Stimulated activated naive CD8-positive, alpha-beta T cell treated with anti-CD3 and anti-CD28 coated beads, Interleukin-15, Interleukin-2, amounts not matched to agents 100 U/mL and 50 U/mL, for 24 hours (primary cell): ENCODE data around the gene TSGA10.
"Not testable (repeated sequence)": the region's sequence is repeated elsewhere in the genome, so short reads cannot be mapped to it uniquely, and the experiment has no call there.

Experiments
- ATAC-seq: fragments of 150-1000 bp; cut with Tn5 transposase; one replicate; pipeline ENCODE4 v1.10.0; 2021
- DNase-seq: peaks from one replicate; pipeline ENCODE4 v3.0.0; 2021

Gene TSGA10

DNA sequence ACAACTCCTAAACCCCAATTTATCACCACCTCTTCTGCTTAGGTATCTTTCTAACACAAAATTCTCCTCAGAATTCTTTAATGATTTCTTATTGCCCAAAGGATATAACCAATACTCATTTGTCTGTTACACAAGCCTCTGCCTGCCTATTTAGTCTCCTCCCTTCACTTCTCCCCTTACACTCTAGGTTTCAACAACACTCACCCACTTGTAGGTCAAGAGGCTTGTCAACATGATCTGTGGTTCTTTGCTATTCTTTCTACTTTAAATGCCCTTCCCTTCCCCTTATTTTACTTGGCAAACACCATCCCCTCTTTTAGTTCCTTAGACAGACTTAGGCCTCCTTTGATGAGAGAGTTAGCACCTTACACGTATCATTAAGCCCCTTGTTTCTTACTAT lies 82.2 kb downstream of the TSGA10 start:
- DNase-seq = no peak
- no peak for ATAC-seq

DNA sequence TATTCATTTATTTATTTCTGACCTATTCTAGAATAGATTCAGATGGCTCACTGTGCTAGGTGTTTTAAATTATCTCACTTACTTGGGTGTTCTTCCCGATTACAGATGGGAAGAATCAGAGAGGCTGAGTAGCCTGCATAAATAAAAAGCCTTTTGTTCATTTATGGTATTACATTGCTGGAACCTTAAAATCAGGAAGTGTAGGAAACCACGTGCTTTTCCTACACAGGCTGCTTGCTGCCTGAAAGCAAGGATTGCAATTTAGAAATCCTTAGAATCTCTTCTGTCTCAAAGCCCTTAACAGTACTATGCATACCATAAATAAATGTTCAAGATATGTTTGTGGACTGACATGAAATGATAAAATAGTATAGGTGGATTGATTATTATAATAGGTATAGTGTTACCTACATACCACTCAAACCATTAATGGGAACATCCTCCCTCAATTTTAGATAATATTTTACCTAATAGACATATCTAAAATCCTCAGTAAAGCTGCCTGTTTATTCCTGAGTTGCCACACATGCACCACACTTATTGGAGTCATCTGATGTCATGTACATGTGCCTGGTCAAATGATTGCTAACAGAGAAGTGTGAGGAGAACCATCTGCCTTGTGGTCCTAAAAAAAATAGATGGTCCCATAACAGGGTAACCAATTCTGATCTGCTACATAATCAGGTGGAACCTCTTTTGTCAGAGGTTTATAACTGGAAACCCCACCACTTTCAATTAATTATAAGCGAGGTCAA lies 86.7 kb downstream of the TSGA10 start:
- ATAC-seq (no peak), DNase-seq (no peak)

DNA sequence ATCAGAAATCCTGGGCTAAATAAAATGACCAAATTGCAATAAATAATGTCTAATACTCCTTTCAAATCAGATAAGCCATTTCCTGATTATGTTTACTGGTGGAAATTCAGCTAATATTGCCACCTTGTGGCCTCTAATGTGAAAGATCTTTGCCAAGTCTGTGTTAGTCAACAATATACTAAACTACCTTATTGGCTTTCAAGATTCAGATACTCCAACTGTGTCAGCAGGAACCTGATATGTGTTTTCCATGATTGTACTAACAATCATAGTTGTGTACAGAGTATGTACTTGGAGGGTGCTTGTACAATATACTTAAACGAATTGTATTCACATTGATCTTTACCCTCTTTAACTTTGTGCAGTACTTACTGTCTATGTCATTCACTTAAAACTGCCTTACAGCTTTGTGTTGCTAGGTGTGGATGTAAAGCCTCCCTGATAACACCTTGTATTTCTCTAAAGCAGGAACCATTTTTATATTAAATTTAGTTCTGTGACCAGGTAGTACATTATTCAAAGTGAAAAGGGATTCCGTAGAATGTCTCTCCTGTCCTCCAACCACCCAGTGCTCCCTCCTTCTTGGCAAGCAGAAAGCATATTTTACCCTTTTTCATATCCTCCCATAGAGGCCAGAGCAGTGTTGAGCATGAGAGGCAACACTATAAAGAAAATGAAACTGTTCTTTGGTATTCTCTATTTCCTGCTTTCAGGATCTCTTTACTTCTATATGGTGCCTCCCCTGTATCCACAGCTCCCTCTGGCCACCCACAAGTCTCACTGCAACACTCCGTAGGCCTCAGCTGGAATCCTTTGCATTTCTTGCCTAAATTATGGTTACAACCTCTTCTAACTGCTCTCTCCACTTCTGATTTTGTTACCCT lies 88.4 kb downstream of the TSGA10 start:
- DNase-seq (peak; percentile 16), ATAC-seq (peak; percentile 97)

DNA sequence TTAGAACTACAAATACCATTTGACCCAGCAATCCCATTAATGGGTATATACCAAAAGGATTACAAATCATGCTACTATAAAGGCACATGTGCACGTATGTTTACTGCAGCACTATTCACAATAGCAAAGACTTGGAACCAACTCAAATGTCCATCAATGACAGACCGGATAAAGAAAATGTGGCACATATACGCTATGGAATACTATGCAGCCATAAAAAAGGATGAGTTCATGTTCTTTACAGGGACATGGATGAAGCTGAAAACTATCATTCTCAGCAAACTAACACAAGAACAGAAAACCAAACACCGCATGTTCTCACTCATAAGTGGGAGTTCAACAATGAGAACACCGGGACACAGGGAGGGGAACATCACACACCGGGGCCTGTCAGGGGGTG lies 105.6 kb downstream of the TSGA10 start:
- ATAC-seq, DNase-seq: not testable (repeated sequence)

DNA sequence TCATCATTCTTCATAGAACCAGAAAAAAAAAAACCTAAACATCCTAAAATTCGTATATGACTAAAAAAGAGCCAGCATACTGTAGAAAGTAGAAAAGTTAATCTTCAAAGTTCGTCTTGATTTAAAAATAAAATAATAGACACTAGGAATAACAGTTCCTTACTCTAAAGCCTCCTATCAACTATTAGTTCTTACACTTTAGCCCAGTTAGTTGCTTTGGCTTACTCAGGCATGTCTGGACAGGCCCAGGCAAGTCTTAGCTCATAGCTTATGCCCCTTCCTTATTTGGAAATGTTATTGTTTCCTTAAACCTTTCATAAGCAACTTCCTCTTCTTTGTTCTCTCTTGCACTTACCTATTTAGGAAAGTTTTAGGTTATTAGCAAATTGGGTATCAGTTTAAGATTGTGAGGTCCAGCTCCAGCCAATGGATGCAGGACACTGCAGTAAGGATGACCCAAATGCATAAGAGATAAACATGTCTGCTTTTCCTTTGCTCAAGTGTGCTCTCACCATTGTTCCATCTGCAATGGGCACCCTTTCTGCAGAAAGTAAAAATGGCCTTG lies 113.9 kb downstream of the TSGA10 start:
- ATAC-seq, DNase-seq: not testable (repeated sequence)

DNA sequence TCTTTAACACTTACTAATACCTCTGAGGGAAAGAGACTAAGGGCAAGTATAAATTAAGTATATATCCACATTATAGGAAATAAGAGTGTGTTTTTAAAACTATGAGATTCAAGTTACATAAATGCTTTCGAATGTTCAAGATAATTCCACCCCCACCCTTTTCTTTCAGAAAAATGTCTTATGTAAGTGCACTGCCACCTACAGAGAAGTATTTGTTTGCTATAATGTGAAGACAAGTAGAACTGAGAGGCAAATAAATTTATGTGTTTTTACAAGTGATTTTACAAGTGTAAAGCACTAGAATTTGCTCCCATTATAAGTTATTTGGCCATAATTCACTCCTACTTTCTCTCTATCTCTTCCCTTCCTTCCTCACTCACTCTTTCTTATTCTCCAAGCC lies 118.8 kb downstream of the TSGA10 start:
- DNase-seq = no peak
- ATAC-seq = no peak

DNA sequence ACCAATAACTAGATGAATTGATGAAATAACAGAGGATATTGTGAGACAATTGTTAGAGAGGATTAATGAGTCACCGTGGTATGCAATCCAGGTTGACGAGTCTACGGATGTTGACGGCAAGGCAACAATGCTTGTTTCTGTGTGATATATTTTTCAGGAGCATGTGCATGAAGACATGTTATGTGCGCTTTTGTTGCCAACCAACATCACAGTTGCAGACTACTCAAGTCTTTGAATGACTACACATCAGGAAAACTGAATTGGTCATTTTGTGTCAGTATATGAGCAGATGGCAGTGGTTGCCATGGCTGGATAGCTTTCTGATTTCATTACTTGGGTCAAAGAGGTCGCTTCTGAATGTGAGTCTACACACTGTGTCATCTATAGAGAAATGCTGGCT lies 122.0 kb downstream of the TSGA10 start:
- DNase-seq = no peak
- ATAC-seq = no peak

DNA sequence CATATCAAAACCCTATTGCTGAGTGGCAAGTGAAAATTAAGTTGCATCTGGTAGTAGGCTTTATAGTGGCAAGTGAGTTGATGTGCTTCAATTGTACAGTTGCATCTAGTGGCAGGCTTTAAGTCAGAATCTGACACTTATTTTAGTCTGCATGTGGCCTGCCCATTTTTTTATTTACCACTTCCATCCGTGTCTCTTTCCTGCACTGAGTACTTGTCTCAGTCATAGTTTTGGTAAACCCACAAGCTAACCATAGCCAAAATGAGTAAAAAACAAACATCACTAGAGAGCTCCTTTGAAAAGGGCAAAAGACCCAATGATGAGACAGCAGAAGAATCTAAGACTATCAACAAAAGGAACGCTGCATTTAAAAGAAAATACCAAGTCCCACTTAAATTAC lies 122.7 kb downstream of the TSGA10 start:
- DNase-seq (no peak), ATAC-seq (no peak)

DNA sequence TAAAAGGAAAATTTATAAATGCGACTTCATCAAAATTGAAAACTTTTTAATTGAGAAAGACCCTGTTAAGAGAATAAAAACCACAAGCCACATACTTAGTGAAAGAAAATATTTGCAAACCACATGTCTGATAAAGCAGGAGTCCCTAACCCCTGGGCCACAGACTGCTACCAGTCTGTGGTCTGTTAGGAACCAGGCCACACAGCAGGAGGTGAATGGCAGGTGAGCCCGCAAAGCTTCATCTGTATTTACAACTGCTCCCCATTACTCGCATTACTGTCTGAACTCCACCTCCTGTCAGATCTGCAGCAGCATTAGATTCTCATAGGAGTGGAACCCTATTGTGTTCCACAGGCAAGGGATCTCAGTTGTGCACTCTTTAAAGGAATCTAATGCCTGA lies 123.3 kb downstream of the TSGA10 start:
- DNase-seq = no peak
- no peak for ATAC-seq

DNA sequence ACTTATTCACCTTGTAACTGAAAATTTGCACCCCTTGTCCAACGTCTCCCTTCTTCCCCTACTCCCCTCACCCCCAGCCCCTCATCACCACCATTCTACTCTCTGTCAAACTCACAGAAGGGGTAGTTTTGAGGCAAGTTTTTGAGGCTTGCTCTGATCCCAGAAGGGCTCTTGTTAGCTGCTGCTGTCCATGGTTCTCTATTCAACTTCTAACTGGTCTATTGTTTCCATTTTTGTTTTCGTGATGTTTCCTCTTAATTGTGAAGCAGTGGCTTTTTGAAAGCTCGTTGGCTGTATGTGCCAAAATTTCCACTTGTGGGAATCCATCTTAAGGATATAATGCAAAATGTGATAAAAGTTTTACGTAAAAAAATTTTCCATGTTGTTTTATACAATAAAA lies 126.2 kb downstream of the TSGA10 start:
- ATAC-seq (no peak), DNase-seq (no peak)

DNA sequence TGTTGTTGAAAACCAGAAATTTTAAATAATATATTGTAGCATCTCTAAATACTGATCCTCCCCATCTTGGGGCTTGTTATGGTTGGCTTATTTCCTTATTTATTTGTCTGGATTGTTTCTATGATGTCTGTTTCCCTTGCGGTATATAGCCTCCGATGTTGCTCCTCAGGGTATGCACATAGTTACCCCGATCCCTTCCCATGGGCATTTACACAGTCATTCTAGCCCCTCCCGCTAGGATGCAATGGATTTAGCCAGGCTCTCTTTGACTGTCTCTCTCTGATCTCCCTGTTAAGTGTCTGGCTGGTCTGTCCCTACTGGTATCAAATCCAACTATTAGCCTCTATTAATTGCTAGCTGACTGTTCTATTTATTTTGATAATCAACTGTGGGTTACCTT lies 126.9 kb downstream of the TSGA10 start:
- DNase-seq = no peak

DNA sequence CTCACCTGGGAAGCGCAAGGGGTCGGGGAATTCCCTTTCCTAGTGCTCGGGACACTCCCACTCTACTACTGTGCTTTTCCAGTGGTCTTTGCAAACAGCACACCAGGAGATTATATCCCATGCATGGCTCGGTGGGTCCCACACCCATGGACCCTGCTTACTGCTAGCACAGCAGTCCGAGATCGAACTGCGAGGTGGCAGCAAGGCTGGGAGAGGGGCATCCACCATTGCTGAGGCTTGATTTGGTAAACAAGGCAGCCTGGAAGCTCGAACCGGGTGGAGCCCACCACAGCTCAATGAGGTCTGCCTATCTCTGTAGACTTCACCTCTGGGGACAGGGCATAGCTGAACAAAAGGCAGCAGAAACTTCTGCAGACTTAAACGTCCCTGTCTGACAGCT lies 154.0 kb downstream of the TSGA10 start:
- ATAC-seq (no peak), DNase-seq (no peak)

More for the DNA sequence above, 126.9 kb downstream of the TSGA10 start:
- ATAC-seq = no peak

DNA sequence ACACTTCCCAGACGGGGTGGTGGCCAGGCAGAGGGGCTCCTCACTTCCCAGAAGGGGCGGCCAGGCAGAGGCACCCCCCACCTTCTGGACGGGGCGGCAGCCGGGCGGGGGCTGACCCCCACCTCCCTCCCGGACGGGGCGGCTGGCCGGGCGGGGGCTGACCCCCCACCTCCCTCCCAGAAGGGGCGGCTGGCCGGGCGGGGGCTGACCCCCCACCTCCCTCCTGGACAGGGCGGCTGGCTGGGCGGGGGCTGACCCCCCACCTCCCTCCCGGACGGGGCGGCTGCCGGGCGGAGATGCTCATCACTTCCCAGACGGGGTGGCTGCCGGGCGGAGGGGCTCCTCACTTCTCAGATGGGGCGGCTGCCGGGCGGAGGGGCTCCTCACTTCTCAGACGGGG lies 166.0 kb downstream of the TSGA10 start:
- not testable (repeated sequence) for DNase-seq, ATAC-seq

DNA sequence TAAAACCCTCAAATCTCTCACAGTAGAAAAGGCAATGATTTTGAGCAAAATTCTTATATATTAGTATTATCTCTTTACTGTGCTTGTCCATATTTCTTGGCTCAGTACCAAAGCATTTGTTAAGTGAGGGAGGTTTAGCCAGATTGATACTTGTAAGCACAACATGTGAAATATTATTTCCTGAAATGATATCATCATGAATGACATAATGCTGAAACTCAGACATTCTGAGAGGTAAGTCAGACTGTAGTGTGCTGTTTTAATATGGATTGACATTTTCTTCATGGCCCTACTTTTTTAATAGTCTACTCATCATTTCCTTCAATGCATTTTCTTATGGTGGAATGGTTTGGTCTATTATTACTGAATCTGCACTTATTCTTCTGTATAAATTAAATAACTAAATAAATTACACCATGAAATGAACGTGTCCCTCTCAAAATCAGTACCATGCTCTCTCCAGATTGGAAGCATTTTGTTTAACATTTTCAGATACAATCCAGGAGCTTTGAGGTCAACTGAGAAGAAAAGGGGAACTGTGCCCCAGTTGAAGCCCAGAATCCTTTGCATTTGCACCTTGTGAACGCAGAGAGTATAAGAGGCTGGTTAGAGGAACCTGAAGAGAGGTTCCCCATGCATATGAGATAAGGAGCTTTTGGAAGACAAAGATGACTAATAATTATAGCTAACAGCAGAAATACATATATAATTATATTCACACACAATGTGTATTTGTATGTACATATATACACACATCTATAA lies 168.7 kb downstream of the TSGA10 start:
- DNase-seq (no peak), ATAC-seq (no peak)

DNA sequence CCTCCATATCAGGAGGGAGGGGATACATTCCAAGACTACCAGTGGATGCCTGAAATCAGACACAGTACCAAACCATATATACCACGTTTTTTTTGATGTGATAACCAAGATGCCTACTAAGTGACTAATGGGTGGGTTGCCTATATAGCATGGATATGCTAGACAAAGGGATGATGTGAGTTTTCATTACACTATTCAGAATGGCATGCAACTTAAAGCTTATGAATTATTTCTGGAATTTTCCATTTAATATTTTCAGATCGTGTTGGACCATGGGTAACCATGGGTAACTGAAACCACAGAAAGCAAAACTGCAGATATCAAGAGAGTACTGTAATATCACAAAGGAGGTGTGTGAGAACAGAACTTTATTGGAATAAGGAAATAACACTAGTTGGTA lies 179.1 kb downstream of the TSGA10 start:
- no peak for ATAC-seq
- DNase-seq = no peak

DNA sequence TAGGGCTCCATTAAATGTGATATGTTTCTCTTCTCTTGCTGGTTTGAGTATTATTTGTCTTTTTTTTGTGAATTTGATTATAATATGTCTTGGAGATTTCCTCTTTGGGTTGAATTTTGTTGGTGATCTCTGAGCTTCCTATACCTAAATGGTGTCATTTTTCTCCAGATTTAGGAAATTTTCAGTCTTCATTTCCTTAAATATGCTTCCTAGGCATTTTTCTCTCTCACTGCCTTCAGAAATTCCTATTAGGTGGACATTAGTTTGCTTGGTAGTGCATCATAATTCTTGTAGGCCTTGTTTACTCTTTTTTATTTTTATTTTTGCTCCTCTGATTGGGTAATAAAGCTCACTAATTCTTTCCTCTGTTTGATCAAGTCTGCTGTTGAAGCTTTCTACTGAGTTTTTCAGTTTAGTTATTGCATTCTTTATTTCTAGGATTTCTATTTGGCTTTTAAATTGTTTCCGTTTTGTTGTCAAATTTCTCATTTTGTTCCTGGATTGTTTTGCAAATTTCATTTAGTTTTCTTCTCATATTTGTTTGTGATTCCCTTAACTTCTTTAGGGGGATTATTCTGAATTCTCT lies 182.1 kb downstream of the TSGA10 start:
- ATAC-seq (no peak), DNase-seq (no peak)

DNA sequence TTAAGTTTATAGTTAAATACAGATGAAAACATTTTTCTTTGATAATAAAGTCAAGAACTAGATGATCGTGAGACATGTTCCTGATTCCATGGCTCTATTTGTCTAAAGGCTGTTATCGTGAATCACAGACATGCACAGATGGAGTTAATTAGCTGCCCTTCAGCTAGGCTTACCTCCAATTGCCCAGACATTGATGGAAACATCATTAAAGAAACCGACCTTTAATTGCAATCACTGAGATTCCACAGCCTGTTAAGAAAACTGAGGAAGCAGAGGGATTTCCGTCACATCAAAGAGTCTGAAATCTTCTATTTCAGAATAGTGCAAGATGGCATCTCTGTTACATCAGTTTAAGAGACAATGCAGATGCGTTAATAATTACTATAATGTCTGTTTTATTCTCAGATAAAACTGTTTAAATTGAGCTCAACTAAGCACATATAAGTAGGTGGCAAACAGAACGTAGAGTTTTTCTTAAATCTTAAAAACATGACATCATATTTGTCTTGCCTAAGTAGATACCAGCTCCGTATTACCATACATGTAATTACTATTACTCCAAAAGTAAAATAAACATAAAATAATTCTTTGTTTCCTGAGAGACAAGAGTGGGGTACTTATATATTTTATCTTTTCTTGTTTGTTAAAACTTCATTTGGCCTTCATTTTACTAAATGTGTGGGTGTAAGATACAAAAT lies 194.8 kb downstream of the TSGA10 start:
- ATAC-seq (no peak), DNase-seq (no peak)

DNA sequence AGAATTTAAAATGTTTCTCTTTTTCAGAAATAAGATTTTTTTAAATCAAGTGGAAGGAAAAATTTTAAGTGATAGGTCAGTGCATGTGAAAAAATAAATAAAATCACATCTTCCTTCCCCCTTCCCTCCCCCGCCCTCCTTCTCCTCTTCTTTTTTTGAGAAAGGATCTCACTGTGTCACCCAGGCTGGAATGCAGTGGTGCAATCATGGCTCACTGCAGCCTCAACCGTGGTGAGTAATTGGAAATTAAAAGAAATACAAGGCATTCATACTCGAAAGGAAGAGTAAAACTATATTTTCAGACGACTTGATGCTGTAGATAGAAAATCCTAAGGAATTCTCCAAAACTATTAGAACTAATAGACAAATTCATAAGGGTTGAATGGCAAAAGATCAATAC lies 201.8 kb downstream of the TSGA10 start:
- DNase-seq (no peak), ATAC-seq (no peak)

DNA sequence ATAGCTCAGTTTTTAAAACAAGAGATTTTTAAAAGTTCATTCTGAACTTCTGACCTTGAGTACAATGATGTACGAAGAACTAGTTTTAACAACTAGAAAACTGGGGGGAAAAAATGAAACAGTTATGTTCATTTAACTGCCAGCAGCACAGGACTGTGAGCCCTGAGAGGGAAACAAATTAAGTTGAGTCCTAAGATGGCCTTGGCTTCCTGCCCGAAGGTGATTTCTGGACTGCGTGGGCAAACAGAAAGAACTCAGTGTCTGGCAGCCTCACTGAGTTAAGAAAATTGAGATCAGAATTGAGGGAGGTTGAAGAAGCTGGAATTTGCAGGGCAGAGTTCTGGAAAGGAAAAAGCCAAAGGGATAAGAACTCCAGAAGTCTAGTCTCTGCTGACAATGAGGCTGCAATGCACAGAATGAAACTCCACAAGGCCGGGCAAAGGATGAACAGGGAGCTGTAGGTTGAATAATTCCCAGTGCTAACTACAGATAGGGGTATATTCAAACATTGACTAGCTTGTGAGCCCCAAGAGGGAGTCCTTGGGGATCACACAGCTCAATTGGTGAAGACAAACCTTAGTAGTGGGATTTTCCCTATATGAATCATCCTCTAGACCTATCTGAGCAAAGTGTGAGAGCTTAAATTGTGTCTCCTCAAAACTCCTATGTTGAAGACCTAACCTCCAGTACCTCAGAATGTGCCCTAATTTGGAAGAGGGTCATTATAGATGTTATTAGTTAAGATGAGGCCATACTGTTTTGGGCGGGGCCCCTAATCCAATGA lies 205.6 kb downstream of the TSGA10 start:
- no peak for DNase-seq

DNA sequence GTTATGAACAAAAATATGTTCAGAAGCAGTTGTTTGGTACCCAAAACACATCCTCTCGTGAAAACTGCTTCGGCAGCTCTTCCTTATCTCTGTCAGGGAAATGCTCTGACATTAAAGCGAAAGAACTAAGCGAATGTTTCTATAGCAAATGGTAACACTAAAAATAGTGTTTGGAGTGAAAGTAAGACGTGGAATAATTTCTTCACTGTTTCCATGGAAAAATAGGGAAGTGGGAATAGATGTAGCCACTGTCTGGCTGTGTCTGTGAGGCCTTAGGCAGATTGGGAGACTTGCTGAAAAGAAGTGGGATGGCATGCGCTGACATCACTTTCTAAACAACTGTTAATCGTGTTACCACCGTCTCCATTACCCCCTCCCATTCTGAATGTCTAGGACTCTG lies 207.2 kb downstream of the TSGA10 start:
- DNase-seq (no peak), ATAC-seq (no peak)

More for the DNA sequence above, 205.6 kb downstream of the TSGA10 start:
- no peak for ATAC-seq
